ENCODE measurements around the gene ZNF581.
A peak's percentile ranks its signal among the peaks of the same experiment; 100 is the strongest.

The ZNF581 gene

GRCh38 chr19:55650602-55651230 is 7.3 kb downstream of the ZNF581 start:
- FAIRE-seq = no peak

- FAIRE-seq = no peak
Observed at GRCh38 chr19:55651236-55651635, 7.8 kb downstream of the ZNF581 start.

GRCh38 chr19:55652311-55653128 is 9.1 kb downstream of the ZNF581 start:
- FAIRE-seq = no peak

- FAIRE-seq = no peak
Observed at GRCh38 chr19:55653651-55654322, 10.3 kb downstream of the ZNF581 start.

GRCh38 chr19:55654323-55654867 is 10.9 kb downstream of the ZNF581 start:
- FAIRE-seq = peak; percentile 99

- no peak for FAIRE-seq
Observed at GRCh38 chr19:55654868-55655647, 11.6 kb downstream of the ZNF581 start, which contains the start of gene U2AF2. TSS of gene U2AF2 (plus strand) at chr19:55655035. CDS start at chr19:55655105, 70 bp downstream.

GRCh38 chr19:55655648-55656040 is 12.2 kb downstream of the ZNF581 start:
- FAIRE-seq = no peak

GRCh38 chr19:55656552-55656951 is 13.1 kb downstream of the ZNF581 start:
- FAIRE-seq = no peak

GRCh38 chr19:55656988-55657747 is 13.7 kb downstream of the ZNF581 start:
- no peak for FAIRE-seq

- no peak for FAIRE-seq
Observed at GRCh38 chr19:55658846-55659459, 15.5 kb downstream of the ZNF581 start.

- FAIRE-seq = no peak
Observed at GRCh38 chr19:55659822-55660221, 16.4 kb downstream of the ZNF581 start.

GRCh38 chr19:55660404-55660803 is 17.0 kb downstream of the ZNF581 start:
- no peak for FAIRE-seq

GRCh38 chr19:55660991-55661390 is 17.5 kb downstream of the ZNF581 start:
- no peak for FAIRE-seq

- FAIRE-seq = no peak
Observed at GRCh38 chr19:55661826-55662225, 18.4 kb downstream of the ZNF581 start.

GRCh38 chr19:55663846-55664536 is 20.5 kb downstream of the ZNF581 start:
- no peak for FAIRE-seq

- no peak for FAIRE-seq
Observed at GRCh38 chr19:55666343-55667005, 23.0 kb downstream of the ZNF581 start.

GRCh38 chr19:55667006-55667381 is 23.5 kb downstream of the ZNF581 start:
- no peak for FAIRE-seq

GRCh38 chr19:55667511-55667910 is 24.1 kb downstream of the ZNF581 start:
- no peak for FAIRE-seq

GRCh38 chr19:55667958-55668357 is 24.5 kb downstream of the ZNF581 start:
- no peak for FAIRE-seq

Data from A204.1 (cell line).